ENCODE results near the gene NTF4. TPM values are rescaled to one million over a fixed set of nuclear protein-coding genes. Genes with fewer than 3 reads are reported as not detected.

Gene NTF4
- total and polyA plus RNA-seq, 9 donors, result 0.13 to 0.46 (median 0.25) TPM; not detected in 5

DNA sequence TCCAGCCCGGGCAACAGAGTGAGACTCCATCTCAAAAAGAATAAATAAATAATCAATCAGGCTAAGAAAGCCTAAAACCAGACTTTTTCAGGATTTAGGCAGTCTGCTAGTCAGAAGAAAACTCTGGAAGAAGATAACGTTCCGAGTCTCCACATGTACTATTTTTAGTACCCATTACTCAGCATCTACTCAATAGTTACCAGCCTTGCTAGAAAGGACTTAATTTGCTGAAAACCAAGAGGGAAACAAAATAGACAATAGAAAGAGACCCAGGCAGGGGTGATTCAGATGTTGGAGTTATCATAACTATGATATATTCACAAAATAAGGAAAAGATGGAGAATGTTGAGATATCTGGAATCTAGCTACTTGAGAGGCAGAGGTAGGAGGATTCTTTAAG lies 45.9 kb upstream of the NTF4 start:
- no peak for TF ChIP-seq POLR2A (IDR thresholded peaks at IDR 0.05)
- no peak for TF ChIP-seq EP300 (IDR thresholded peaks at IDR 0.05)
- Histone ChIP-seq H3K36me3 (no peaks in the 10 kb centered on the region), H3K4me1 (ENCODE audit: insufficient read depth) (peaks cover 6% of the 10 kb centered on the region), H3K27me3 (no peaks in the 10 kb centered on the region), H3K9me3 (no peaks in the 10 kb centered on the region), H3K4me3 (no peak overlapping the region), H3K27ac (no peak overlapping the region)
- intact Hi-C loops (cut with DNase I), result no loop called here
- 15 to 19% (median 17%) methylated on average over 3 of the region's 3 CpGs for WGBS, 3 donors
- no peak for DNase-seq

DNA sequence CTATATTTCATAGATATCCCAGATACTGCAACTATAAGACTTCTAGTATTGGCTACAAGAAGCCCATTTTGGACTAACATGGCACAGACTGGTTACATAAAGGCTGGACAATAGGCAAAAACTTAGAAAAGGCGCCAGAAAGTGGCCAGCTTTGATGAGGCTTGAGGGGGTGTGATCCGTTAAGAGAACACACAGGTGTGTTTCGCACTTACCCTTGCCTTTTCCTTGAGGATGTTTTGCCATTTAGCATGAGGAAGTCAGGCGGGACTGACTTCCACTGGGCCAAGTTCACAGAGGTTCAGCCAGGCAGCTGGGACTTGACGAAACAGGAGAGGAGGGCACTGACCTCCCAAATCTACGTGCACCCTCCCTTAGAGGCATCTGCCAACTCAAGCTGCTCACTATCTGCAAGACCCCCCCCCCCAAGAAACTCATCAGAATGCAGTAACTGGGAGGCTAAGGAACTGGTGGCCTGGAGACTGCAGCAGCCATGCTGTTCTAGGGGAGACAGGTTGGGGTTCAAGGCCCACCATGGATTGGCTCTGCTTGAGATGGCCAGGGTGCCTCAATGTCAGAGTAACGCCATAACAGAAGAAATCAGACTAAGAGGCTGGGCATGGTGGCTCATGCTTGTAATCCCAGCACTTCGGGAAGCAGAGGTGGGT lies 45.1 kb upstream of the NTF4 start:
- WGBS, 3 donors, result 62 to 75% (median 62%) methylated on average over 8 of the region's 8 CpGs
- H3K27ac ChIP-seq, result no peak overlapping the region
- intact Hi-C loops (cut with DNase I), result no loop called here

DNA sequence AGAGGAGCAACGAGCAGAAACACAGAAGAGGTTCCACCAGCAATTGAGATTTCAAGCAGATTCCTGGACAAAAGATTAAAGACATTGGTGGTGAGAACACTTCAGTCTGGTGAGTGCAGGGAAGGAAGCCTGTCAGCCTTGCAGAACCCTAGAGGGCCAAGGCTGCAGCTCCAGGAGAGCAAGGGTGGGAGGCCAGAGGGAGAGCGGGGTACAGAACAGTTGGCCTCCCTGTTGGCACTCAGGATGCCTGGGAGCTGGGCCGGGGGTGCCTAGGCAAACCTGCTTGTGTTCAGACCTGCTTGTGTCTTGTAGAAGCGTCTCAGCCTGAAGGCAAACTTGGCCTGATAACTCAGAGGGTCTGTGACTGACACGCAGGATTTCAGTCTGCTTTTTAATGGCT lies 44.4 kb upstream of the NTF4 start:
- TF ChIP-seq EP300 (IDR thresholded peaks at IDR 0.05) (no peak), POLR2A (IDR thresholded peaks at IDR 0.05) (no peak)
- TF ChIP-seq, protein P1, sequence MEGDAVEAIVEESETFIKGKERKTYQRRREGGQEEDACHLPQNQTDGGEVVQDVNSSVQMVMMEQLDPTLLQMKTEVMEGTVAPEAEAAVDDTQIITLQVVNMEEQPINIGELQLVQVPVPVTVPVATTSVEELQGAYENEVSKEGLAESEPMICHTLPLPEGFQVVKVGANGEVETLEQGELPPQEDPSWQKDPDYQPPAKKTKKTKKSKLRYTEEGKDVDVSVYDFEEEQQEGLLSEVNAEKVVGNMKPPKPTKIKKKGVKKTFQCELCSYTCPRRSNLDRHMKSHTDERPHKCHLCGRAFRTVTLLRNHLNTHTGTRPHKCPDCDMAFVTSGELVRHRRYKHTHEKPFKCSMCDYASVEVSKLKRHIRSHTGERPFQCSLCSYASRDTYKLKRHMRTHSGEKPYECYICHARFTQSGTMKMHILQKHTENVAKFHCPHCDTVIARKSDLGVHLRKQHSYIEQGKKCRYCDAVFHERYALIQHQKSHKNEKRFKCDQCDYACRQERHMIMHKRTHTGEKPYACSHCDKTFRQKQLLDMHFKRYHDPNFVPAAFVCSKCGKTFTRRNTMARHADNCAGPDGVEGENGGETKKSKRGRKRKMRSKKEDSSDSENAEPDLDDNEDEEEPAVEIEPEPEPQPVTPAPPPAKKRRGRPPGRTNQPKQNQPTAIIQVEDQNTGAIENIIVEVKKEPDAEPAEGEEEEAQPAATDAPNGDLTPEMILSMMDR (IDR thresholded peaks at IDR 0.05), result no peak
- Histone ChIP-seq H3K36me3 (no peaks in the 10 kb centered on the region), H3K27ac (no peak overlapping the region), H3K27me3 (no peaks in the 10 kb centered on the region), H3K4me1 (ENCODE audit: insufficient read depth) (peaks cover 4% of the 10 kb centered on the region), H3K4me3 (no peak overlapping the region), H3K9me3 (no peaks in the 10 kb centered on the region)
- WGBS, 3 donors, result 72 to 76% (median 73%) methylated on average over 5 of the region's 5 CpGs
- intact Hi-C loops (cut with DNase I), result no loop called here
- DNase-seq, result no peak

More for the DNA sequence above, 45.1 kb upstream of the NTF4 start:
- Histone ChIP-seq H3K36me3 (no peaks in the 10 kb centered on the region), H3K27me3 (no peaks in the 10 kb centered on the region), H3K9me3 (no peaks in the 10 kb centered on the region), H3K4me1 (ENCODE audit: insufficient read depth) (peaks cover 4% of the 10 kb centered on the region), H3K4me3 (no peak overlapping the region)
- TF ChIP-seq EP300 (IDR thresholded peaks at IDR 0.05), result no peak
- TF ChIP-seq POLR2A (IDR thresholded peaks at IDR 0.05), result no peak
- TF ChIP-seq, protein P1 (IDR thresholded peaks at IDR 0.05), result no peak
- DNase-seq, result no peak

DNA sequence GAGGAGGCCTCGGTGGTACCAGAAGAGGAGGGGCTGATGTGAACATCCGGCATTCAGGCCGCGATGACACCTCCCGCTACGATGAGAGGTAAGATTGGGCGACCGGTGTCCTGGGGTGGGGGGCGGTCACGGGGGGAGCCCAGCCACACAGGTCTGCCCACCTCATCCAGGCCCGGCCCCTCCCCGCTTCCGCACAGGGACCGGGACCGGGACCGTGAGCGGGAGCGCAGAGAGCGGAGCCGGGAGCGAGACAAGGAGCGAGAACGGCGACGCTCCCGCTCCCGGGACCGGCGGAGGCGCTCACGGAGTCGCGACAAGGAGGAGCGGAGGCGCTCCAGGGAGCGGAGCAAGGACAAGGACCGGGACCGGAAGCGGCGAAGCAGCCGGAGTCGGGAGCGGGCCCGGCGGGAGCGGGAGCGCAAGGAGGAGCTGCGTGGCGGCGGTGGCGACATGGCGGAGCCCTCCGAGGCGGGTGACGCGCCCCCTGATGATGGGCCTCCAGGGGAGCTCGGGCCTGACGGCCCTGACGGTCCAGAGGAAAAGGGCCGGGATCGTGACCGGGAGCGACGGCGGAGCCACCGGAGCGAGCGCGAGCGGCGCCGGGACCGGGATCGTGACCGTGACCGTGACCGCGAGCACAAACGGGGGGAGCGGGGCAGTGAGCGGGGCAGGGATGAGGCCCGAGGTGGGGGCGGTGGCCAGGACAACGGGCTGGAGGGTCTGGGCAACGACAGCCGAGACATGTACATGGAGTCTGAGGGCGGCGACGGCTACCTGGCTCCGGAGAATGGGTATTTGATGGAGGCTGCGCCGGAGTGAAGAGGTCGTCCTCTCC lies 43.2 kb upstream of the NTF4 start:
- H3K4me3 ChIP-seq, result no peak overlapping the region
- no peaks in the 10 kb centered on the region for H3K27me3 ChIP-seq
- intact Hi-C loops (cut with DNase I), result no loop called here
- 88 to 91% (median 90%) methylated on average over 93 of the region's 93 CpGs for WGBS, 3 donors
- no peak for DNase-seq
- no peaks in the 10 kb centered on the region for H3K9me3 ChIP-seq
- no peak for TF ChIP-seq POLR2A (IDR thresholded peaks at IDR 0.05)
- TF ChIP-seq EP300 (IDR thresholded peaks at IDR 0.05), result no peak
- TF ChIP-seq, protein P1 (IDR thresholded peaks at IDR 0.05), result no peak
- no peaks in the 10 kb centered on the region for H3K36me3 ChIP-seq
- no peak overlapping the region for H3K27ac ChIP-seq
- no peaks in the 10 kb centered on the region for H3K4me1 ChIP-seq (ENCODE audit: insufficient read depth)

Data from ovary (tissue), 9 donors.